Activated T-cell treated with anti-CD3 and anti-CD28 coated beads, Interleukin-2, amount 50 U/mL, for 4 hours (primary cell): ENCODE measurements around the gene TAPBPL. TPM values are rescaled to one million over a fixed set of nuclear protein-coding genes. Genes with fewer than 3 reads are reported as not detected.
A peak's percentile ranks its signal among the peaks of the same experiment; 100 is the strongest.
"Not testable (repeated sequence)": the region's sequence is repeated elsewhere in the genome, so short reads cannot be mapped to it uniquely, and the experiment has no call there.

ENCODE experiments used
- ATAC-seq, 2 donors: fragments of 200-7000 bp; cut with Tn5 transposase; one replicate each; pipeline ENCODE4 v1.10.0; 2021
- DNase-seq: peaks from one replicate; pipeline ENCODE4 v3.0.0-alpha.2; 2020
- H3K27me3 Mint-ChIP-seq: one replicate; pipeline ENCODE4 v1.8.0; 2021; ENCODE audit warnings: low read depth, mixed read lengths
- H3K36me3 Mint-ChIP-seq: one replicate; pipeline ENCODE4 v1.8.0; 2022; ENCODE audit warnings: mixed read lengths; ENCODE audit not compliant: insufficient read depth
- H3K4me1 Mint-ChIP-seq: one replicate; pipeline ENCODE4 v1.8.0; 2021; ENCODE audit warnings: low read depth, mixed read lengths
- H3K4me3 Mint-ChIP-seq: one replicate; pipeline ENCODE4 v1.8.0; 2021; ENCODE audit warnings: mild to moderate bottlenecking, moderate library complexity, mixed read lengths
- H3K9me3 Mint-ChIP-seq: one replicate; pipeline ENCODE4 v1.8.0; 2021; ENCODE audit warnings: mixed read lengths
- total RNA-seq, 3 donors: library from RNA; stranded (reverse); gene quantifications; one replicate each; pipeline ENCODE4 v1.2.1, GENCODE V29; 2021

TAPBPL gene
- total RNA-seq, 3 donors from 2014 or later = 24.4 to 36.6 (median 30.0) TPM

- peak overlapping the region; percentile 22 for H3K4me3 Mint-ChIP-seq
- H3K4me1 Mint-ChIP-seq = peaks cover 95% of the 10 kb centered on the region
- DNase-seq (no peak), ATAC-seq (no peak)
- no peaks in the 10 kb centered on the region for H3K27me3 Mint-ChIP-seq
- no peaks in the 10 kb centered on the region for H3K9me3 Mint-ChIP-seq
- H3K36me3 Mint-ChIP-seq = peaks cover 67% of the 10 kb centered on the region
These were observed 12.7 kb downstream of the TAPBPL start for GRCh38 chr12:6464531-6464930.

- H3K9me3 Mint-ChIP-seq = no peaks in the 10 kb centered on the region
- DNase-seq (peak; percentile 38), ATAC-seq (no peak)
- peaks cover 90% of the 10 kb centered on the region for H3K4me1 Mint-ChIP-seq
- no peaks in the 10 kb centered on the region for H3K27me3 Mint-ChIP-seq
- peak overlapping the region; percentile 22 for H3K4me3 Mint-ChIP-seq
- peaks cover 67% of the 10 kb centered on the region for H3K36me3 Mint-ChIP-seq
These were observed 13.8 kb downstream of the TAPBPL start for GRCh38 chr12:6465467-6466183.

GRCh38 chr12:6466184-6466573, 14.3 kb downstream of the TAPBPL start:
- peaks cover 87% of the 10 kb centered on the region for H3K4me1 Mint-ChIP-seq

GRCh38 chr12:6466751-6467150, 14.9 kb downstream of the TAPBPL start:
- peaks cover 84% of the 10 kb centered on the region for H3K4me1 Mint-ChIP-seq

More at GRCh38 chr12:6466184-6466573, 14.3 kb downstream of the TAPBPL start:
- DNase-seq (no peak), ATAC-seq (no peak)
- Mint-ChIP-seq H3K4me3 (no peak overlapping the region), H3K27me3 (no peaks in the 10 kb centered on the region), H3K9me3 (no peaks in the 10 kb centered on the region), H3K36me3 (peaks cover 61% of the 10 kb centered on the region)

GRCh38 chr12:6467571-6468282, 15.9 kb downstream of the TAPBPL start:
- Mint-ChIP-seq H3K4me3 (peak overlapping the region; percentile 85), H3K36me3 (peaks cover 48% of the 10 kb centered on the region), H3K4me1 (peaks cover 79% of the 10 kb centered on the region)
- not testable (repeated sequence) for ATAC-seq, H3K27me3 Mint-ChIP-seq, H3K9me3 Mint-ChIP-seq, DNase-seq

More at GRCh38 chr12:6466751-6467150, 14.9 kb downstream of the TAPBPL start:
- ATAC-seq, H3K4me3 Mint-ChIP-seq, H3K9me3 Mint-ChIP-seq, H3K27me3 Mint-ChIP-seq, DNase-seq: not testable (repeated sequence)
- peaks cover 57% of the 10 kb centered on the region for H3K36me3 Mint-ChIP-seq

GRCh38 chr12:6468283-6468575, 16.4 kb downstream of the TAPBPL start:
- no peak for ATAC-seq

GRCh38 chr12:6469092-6469491, 17.2 kb downstream of the TAPBPL start:
- Mint-ChIP-seq H3K36me3 (peaks cover 36% of the 10 kb centered on the region), H3K4me3 (peak overlapping the region; percentile 85)

More at GRCh38 chr12:6468283-6468575, 16.4 kb downstream of the TAPBPL start:
- Mint-ChIP-seq H3K36me3 (peaks cover 43% of the 10 kb centered on the region), H3K27me3 (no peaks in the 10 kb centered on the region), H3K4me1 (peaks cover 74% of the 10 kb centered on the region), H3K4me3 (peak overlapping the region; percentile 85), H3K9me3 (no peaks in the 10 kb centered on the region)
- DNase-seq = no peak

GRCh38 chr12:6469609-6470374, 17.9 kb downstream of the TAPBPL start:
- DNase-seq = no peak
- ATAC-seq = peak in 1 of 2 donors; percentile 0
- Mint-ChIP-seq H3K36me3 (peaks cover 29% of the 10 kb centered on the region), H3K27me3 (no peaks in the 10 kb centered on the region), H3K9me3 (no peaks in the 10 kb centered on the region), H3K4me3 (peak overlapping the region; percentile 85), H3K4me1 (peaks cover 58% of the 10 kb centered on the region)

More at GRCh38 chr12:6469092-6469491, 17.2 kb downstream of the TAPBPL start:
- no peaks in the 10 kb centered on the region for H3K9me3 Mint-ChIP-seq
- no peak for DNase-seq
- no peak for ATAC-seq
- H3K27me3 Mint-ChIP-seq = no peaks in the 10 kb centered on the region
- peaks cover 65% of the 10 kb centered on the region for H3K4me1 Mint-ChIP-seq

GRCh38 chr12:6470375-6471163, 18.7 kb downstream of the TAPBPL start, which contains the start of gene VAMP1:
Gene VAMP1 (minus strand): TSS chr12:6470677. CDS start chr12:6470531, 146 bp downstream.
- Mint-ChIP-seq H3K36me3 (peaks cover 25% of the 10 kb centered on the region), H3K4me3 (peak within 1 kb of the TSS; percentile 85), H3K4me1 (peaks cover 52% of the 10 kb centered on the region), H3K9me3 (no peaks in the 10 kb centered on the region), H3K27me3 (no peaks in the 10 kb centered on the region)
- ATAC-seq (peak; percentile 92 to 95), DNase-seq (peak; percentile 96)

- no peak for DNase-seq
- ATAC-seq = no peak
- H3K36me3 Mint-ChIP-seq = peaks cover 16% of the 10 kb centered on the region
- no peaks in the 10 kb centered on the region for H3K9me3 Mint-ChIP-seq
- no peaks in the 10 kb centered on the region for H3K27me3 Mint-ChIP-seq
- H3K4me1 Mint-ChIP-seq = peaks cover 39% of the 10 kb centered on the region
- H3K4me3 Mint-ChIP-seq = no peak overlapping the region
These were observed 20.1 kb downstream of the TAPBPL start for GRCh38 chr12:6471989-6472360.

GRCh38 chr12:6472491-6472890, 20.6 kb downstream of the TAPBPL start:
- Mint-ChIP-seq H3K4me3 (no peak overlapping the region), H3K36me3 (peaks cover 12% of the 10 kb centered on the region), H3K27me3 (no peaks in the 10 kb centered on the region), H3K4me1 (peaks cover 34% of the 10 kb centered on the region), H3K9me3 (no peaks in the 10 kb centered on the region)
- DNase-seq (no peak), ATAC-seq (no peak)

- not testable (repeated sequence) for H3K4me3 Mint-ChIP-seq, ATAC-seq, DNase-seq, H3K36me3 Mint-ChIP-seq, H3K9me3 Mint-ChIP-seq, H3K27me3 Mint-ChIP-seq
- H3K4me1 Mint-ChIP-seq = peaks cover 10% of the 10 kb centered on the region
These were observed 23.6 kb downstream of the TAPBPL start for GRCh38 chr12:6475233-6475975.

- Mint-ChIP-seq H3K9me3 (no peaks in the 10 kb centered on the region), H3K4me1 (peaks cover 5% of the 10 kb centered on the region), H3K36me3 (no peaks in the 10 kb centered on the region), H3K4me3 (no peak overlapping the region), H3K27me3 (no peaks in the 10 kb centered on the region)
- no peak for DNase-seq
- no peak for ATAC-seq
These were observed 24.6 kb downstream of the TAPBPL start for GRCh38 chr12:6476489-6476888.
